Nucleus accumbens (tissue), 56 donors: ENCODE data around the gene PRF1.
"Not testable (repeated sequence)": the region's sequence is repeated elsewhere in the genome, so short reads cannot be mapped to it uniquely, and the experiment has no call there.

Source experiments
- DNase-seq, 56 donors: peaks; one replicate each; lab custom pipeline; 2025; lab: John Stamatoyannopoulos, UW

PRF1 gene

GRCh38 chr10:70602665-70603448 lies at the start of gene PRF1:
Gene PRF1, minus strand, starts transcription at chr10:70602741. Its CDS starts 1,839 bp downstream, at chr10:70600902.
- DNase-seq: no peak

DNA sequence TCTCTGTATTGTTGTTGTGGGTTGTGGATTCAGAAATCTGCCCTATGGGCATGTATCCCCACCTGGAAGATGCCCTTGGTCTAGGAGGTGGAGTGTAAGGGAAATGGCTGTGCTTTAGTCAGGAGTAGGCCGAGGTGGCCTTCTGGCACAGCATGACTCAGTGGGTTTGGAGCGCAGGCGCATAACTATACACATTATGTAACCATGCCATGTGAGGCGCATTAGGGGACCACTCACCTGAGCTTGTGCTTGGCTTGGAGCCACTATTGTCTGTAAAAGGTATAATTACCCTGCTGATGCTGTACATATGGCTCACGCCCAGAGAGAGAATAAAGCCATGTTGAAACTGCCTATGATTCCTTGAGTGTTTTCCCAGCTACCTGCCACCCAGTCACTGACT lies 49.1 kb upstream of the PRF1 start:
- no peak for DNase-seq

DNA sequence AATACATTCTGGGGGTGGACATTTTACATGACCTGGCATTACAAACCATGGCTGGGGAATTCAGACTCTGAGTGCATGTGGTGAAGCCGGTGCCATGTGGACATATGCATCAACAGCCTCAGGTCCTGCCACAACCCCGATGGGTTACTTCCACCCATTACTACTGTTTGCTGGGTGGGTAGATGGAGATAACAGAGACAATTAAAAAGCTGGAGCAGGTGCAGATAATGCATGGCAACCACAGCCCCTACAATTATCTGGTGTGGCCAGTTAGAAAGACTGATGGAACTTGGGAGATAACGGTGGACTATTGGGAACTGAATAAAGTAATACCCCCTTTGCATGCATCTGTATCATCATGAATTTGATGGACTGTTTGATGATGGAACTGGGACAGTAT lies 48.2 kb upstream of the PRF1 start:
- DNase-seq: no peak

GRCh38 chr10:70650104-70650503 lies 47.6 kb upstream of the PRF1 start:
- no peak for DNase-seq

DNA sequence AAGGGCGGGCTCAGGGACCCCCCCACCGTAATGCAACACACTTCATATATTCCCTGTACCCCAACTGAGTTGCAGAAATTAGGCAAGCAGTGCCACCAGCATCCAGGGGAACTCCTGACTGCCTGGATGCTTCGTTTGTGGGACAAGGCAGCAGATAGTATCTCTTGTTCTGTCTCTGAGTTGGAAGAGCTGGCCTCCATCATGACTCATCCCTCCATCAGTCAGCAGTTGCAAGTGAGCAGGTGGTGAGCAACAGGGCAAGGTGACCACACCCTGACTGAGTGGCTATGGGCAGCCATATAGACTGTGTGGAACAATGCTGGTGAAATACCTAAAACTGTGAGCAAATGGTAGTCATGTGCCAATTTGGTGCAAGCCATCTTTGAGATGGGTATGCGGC lies 47.0 kb upstream of the PRF1 start:
- DNase-seq: no peak

DNA sequence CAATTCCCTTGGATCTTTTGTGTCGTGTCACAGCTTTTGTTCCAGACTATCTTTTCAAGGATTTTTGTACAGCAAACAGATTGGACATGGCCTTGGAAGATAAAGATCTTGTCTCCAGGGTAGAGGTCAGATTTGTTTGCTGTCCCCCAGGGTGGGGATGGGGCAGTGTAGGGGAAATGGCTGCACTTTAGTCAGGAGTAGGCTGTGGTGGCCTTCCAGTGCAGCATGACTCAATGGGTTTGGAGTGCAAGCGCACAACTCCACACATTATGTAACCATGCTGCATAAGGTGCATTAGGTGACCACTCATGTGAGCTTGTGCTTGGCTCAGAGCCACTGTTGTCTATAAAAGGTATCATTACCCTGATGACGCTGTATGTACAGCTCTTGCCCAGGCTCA lies 45.9 kb upstream of the PRF1 start:
- no peak for DNase-seq

DNA sequence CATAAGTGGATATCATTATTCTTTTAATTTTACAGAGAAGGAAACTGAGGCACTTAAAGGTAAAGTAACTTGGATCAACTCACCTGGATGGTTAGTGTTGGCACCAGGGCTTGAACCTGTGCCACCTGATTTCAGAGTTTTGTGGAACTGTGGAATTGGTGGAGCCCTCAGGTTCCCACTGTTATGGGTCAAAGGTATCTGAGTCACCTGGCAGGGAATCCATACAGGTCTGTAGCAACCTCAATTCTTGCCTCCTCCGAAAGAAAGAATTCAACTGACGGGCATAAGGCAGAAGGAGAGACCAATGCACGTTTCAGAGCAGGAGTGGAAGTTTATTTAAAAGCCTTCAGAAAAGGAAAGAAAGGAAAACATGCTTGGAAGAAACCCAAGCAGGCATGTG lies 44.5 kb upstream of the PRF1 start:
- no peak for DNase-seq

DNA sequence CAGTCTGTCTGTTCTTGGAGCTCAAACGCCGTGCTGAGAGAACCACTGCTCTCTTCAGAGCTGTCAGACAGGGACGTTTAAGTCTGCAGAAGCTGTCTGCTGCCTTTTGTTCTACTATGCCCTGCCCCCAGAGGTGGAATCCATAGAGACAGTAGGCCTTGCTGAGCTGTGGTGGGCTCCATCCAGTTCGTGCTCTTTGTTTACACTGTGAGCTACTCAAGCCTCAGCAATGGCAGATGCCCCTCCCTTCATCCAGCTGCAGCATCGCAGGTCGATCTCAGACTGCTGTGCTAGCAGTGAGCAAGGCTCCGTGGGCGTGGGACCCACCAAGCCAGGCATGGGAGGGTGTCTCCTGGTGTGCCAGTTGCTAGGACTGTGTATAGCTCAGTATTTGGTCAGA lies 42.4 kb upstream of the PRF1 start:
- not testable (repeated sequence) for DNase-seq

DNA sequence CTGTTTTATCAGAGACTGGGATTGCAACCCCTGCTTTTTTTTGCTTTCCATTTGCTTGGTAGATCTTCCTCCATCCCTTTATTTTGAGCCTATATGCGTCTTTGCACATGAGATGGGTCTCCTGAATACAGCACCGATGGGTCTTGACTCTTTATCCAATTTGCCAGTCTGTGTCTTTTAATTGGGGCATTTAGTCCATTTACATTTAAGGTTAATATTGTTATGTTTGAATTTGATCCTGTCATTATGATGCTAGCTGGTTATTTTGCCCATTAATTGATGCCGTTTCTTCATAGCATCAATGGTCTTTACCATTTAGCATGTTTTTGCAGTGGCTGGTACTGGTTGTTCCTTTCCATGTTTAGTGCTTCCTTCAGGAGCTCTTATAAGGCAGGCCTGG lies 40.7 kb upstream of the PRF1 start:
- not testable (repeated sequence) for DNase-seq

DNA sequence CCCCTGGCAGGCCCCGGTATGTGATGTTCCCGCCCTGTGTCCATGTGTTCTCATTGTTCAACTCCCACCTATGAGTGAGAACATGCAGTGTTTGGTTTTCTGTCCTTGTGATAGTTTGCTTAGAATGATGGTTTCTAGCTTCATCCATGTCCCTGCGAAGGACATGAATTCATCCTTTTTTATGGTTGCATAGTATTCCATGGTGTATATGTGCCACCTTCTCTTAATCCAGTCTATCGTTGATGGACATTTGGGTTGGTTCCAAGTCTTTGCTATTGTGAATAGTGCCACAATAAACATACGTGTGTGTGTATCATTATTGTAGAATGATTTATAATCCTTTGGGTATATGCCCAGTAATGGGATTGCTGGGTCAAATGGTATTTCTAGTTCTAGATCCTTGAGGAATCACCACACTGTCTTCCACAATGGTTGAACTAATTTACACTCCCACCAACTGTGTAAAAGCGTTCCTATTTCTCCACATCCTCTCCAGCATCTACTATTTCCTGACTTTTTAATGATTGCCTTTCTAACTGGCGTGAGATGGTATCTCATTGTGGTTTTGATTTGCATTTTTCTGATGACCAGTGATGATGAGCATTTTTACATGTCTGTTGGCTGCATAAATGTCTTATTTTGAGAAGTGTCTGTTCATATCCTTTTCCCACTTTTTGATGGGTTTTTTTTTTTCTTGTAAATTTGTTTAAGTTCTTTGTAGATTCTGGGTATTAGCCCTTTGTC lies 37.3 kb upstream of the PRF1 start:
- not testable (repeated sequence) for DNase-seq

DNA sequence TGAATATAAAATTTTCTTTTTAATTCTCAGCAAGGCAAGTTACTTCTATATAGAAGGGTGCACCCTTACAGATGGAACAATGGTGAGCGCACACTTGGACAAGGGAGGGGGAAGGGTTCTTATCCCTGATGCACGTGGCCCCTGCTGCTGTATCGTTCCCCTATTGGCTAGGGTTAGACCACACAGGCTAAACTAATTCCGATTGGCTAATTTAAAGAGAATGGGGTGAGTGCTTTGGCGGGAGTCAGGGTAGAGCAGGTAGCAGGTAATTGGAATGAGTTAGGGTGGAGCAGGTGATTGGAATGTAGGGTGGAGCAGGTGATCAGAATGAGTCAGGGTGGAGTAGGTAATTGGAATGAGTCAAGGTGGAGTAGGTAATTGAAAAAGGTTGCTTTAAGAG lies 32.0 kb upstream of the PRF1 start:
- not testable (repeated sequence) for DNase-seq

GRCh38 chr10:70634011-70634410 lies 31.5 kb upstream of the PRF1 start:
- DNase-seq: no peak

- not testable (repeated sequence) for DNase-seq
These were observed 29.2 kb upstream of the PRF1 start for GRCh38 chr10:70631735-70632134.

DNA sequence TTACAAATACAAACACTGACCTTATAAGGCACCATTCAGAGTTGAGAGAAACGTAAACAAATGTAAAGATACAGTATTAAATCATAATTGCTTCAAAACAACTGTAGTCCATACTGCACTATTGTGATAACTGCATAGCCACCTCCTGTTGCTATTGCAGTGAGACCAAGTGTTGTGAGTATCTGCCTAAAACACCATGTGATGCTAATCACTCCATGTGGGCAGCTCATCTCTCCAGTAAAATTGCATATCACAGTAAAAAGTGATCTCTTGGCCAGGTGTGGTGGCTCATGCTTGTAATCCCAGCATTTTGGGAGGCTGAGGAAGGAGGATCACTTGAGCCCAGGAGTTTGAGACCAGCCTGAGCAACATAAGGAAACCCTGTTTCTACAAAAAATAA lies 26.8 kb upstream of the PRF1 start:
- DNase-seq: no peak

DNA sequence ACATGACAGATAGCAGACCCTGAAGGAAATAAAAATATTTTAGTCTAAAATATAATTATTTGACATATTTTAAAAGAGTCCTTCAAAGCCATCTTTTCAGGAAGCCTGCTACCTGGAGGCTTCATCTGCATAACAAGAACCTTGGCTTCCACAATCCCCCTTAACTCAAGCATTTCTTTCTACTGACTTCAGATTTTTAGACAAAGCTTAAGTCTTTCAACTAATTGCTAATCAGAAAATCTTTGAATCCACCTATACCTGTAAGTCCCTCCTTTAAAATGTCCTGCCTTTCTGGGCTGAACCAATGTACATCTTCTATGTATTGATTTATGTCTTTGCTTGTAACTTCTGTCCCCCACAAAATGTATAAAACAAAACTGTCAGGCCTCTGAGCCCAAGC lies 23.5 kb upstream of the PRF1 start:
- DNase-seq: no peak

- no peak for DNase-seq
These were observed 20.7 kb upstream of the PRF1 start for GRCh38 chr10:70622981-70623844.

GRCh38 chr10:70622541-70622940 lies 20.0 kb upstream of the PRF1 start:
- DNase-seq: no peak

DNA sequence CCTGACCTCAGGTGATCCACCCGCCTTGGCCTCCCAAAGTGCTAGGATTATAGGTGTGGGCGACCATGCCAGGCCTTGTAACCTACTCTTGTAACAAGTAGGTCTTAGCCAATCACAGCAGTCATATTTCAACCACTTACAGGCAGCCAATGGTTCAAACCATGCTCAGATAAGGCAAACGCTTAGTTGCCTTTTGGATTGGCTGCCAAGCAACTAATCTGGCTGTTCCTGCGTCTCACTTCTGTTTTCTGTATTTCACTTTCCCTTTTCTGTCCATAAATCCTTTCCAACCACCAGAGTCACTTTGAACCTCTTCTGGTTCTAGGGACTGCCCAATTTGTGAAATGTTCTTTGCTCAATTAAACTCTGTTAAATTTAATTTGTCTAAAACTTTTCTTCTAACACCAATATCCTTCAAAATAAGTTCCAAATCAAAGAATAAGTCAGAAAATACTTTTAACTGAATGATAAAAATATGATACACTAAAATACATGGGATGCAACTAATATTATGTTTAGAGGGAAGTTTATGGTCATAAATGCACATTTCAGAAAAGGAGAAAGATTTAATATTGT lies 19.1 kb upstream of the PRF1 start:
- DNase-seq: no peak

- DNase-seq: no peak
These were observed 17.4 kb upstream of the PRF1 start for GRCh38 chr10:70620020-70620289.

- DNase-seq: no peak
These were observed 16.9 kb upstream of the PRF1 start for GRCh38 chr10:70619271-70620019.
